ENCODE results near the gene MS4A3.

The MS4A3 gene

DNA sequence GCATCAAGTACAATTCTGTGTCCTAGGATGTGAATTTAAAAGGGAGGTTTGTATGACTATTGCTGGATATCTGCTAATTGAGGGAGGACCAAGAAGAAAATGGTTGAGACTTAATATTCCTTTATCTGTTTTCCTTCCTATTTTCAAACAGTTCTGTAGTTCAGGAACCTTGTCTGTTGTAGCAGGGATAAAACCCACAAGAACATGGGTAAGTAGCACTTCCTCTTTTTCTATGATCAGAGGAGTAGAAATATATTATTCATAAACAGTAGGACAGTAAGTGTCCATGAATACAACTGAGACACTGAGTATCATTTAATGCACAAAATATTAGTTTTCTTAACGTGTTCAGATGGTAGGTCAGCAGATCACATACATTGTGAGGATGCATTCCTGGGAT, 7.6 kb downstream of the MS4A3 start:
- Histone ChIP-seq H3K4me1 (ENCODE audit: control insufficient read depth, insufficient read depth, low read length) (no peaks in the 10 kb centered on the region), H3K9me3 (ENCODE audit: control insufficient read depth, insufficient read depth, low read depth, low read length) (no peaks in the 10 kb centered on the region), H3K4me3 (ENCODE audit: low read depth, low read length) (no peak overlapping the region), H3K27ac (ENCODE audit: extremely low read depth, low read depth, low read length) (no peak overlapping the region), H3K36me3 (ENCODE audit: control insufficient read depth in 2 of 2, insufficient read depth in 1 of 2, low read length in 2 of 2) (no peaks in the 10 kb centered on the region)
- no peak for TF ChIP-seq MEIS1 (CRISPR knock-in tag; IDR thresholded peaks at IDR 0.05; ENCODE audit: borderline replicate concordance)
- no peak for TF ChIP-seq ZNF558 (tag by site-specific recombination; IDR thresholded peaks at IDR 0.05)
- no peak for TF ChIP-seq ZNF600 (tag by site-specific recombination; IDR thresholded peaks at IDR 0.05)
- TF ChIP-seq ZNF701 (tag by site-specific recombination; IDR thresholded peaks at IDR 0.05) = no peak
- TF ChIP-seq ZNF155 (tag by site-specific recombination; IDR thresholded peaks at IDR 0.05) = no peak
- no peak for TF ChIP-seq ZNF626 (tag by site-specific recombination; IDR thresholded peaks at IDR 0.05)
- ChIA-PET POLR2A (no interaction called here), CTCF (no interaction called here)

DNA sequence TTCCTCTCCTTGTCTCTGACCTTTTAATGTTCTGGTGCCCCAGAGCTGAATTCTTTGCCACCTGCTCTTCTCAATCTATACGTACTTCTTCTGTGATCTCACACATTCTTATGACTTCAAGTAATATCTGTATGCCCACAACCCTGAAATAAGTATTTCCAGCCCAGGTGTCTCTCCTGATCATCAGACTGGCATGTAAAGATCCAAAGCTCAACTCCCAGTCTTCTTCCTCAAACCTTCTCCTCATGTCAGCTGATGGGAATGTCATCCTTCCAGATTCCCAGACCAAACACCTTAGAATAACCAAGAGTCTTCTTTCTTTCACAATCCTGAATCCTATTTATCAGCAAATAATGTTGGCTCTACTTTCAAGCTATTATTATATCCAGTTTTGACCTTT, 9.3 kb downstream of the MS4A3 start:
- TF ChIP-seq ZNF792 (tag by site-specific recombination; IDR thresholded peaks at IDR 0.05) = no peak
- no peak for TF ChIP-seq ZNF600 (tag by site-specific recombination; IDR thresholded peaks at IDR 0.05)
- TF ChIP-seq, protein P1, sequence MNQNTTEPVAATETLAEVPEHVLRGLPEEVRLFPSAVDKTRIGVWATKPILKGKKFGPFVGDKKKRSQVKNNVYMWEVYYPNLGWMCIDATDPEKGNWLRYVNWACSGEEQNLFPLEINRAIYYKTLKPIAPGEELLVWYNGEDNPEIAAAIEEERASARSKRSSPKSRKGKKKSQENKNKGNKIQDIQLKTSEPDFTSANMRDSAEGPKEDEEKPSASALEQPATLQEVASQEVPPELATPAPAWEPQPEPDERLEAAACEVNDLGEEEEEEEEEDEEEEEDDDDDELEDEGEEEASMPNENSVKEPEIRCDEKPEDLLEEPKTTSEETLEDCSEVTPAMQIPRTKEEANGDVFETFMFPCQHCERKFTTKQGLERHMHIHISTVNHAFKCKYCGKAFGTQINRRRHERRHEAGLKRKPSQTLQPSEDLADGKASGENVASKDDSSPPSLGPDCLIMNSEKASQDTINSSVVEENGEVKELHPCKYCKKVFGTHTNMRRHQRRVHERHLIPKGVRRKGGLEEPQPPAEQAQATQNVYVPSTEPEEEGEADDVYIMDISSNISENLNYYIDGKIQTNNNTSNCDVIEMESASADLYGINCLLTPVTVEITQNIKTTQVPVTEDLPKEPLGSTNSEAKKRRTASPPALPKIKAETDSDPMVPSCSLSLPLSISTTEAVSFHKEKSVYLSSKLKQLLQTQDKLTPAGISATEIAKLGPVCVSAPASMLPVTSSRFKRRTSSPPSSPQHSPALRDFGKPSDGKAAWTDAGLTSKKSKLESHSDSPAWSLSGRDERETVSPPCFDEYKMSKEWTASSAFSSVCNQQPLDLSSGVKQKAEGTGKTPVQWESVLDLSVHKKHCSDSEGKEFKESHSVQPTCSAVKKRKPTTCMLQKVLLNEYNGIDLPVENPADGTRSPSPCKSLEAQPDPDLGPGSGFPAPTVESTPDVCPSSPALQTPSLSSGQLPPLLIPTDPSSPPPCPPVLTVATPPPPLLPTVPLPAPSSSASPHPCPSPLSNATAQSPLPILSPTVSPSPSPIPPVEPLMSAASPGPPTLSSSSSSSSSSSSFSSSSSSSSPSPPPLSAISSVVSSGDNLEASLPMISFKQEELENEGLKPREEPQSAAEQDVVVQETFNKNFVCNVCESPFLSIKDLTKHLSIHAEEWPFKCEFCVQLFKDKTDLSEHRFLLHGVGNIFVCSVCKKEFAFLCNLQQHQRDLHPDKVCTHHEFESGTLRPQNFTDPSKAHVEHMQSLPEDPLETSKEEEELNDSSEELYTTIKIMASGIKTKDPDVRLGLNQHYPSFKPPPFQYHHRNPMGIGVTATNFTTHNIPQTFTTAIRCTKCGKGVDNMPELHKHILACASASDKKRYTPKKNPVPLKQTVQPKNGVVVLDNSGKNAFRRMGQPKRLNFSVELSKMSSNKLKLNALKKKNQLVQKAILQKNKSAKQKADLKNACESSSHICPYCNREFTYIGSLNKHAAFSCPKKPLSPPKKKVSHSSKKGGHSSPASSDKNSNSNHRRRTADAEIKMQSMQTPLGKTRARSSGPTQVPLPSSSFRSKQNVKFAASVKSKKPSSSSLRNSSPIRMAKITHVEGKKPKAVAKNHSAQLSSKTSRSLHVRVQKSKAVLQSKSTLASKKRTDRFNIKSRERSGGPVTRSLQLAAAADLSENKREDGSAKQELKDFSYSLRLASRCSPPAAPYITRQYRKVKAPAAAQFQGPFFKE (tag by site-specific recombination; IDR thresholded peaks at IDR 0.05; ENCODE audit: borderline replicate concordance) = no peak
- TF ChIP-seq, protein P2, sequence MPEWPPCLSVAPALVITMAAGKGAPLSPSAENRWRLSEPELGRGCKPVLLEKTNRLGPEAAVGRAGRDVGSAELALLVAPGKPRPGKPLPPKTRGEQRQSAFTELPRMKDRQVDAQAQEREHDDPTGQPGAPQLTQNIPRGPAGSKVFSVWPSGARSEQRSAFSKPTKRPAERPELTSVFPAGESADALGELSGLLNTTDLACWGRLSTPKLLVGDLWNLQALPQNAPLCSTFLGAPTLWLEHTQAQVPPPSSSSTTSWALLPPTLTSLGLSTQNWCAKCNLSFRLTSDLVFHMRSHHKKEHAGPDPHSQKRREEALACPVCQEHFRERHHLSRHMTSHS (tag by site-specific recombination; IDR thresholded peaks at IDR 0.05) = no peak
- no peak for TF ChIP-seq IKZF3 (tag by site-specific recombination; IDR thresholded peaks at IDR 0.05)
- no peak for TF ChIP-seq ZNF596 (tag by site-specific recombination; IDR thresholded peaks at IDR 0.05)
- no peak for TF ChIP-seq ZBTB7A (tag by site-specific recombination; IDR thresholded peaks at IDR 0.05; ENCODE audit: low read depth)
- no peak for TF ChIP-seq ZNF530 (tag by site-specific recombination; IDR thresholded peaks at IDR 0.05; ENCODE audit: low read depth)
- TF ChIP-seq RBAK (tag by site-specific recombination; IDR thresholded peaks at IDR 0.05) = no peak
- no peak for TF ChIP-seq KLF9 (tag by site-specific recombination; IDR thresholded peaks at IDR 0.05; ENCODE audit: low read depth)
- Histone ChIP-seq H3K9me3 (ENCODE audit: control insufficient read depth, insufficient read depth, low read depth, low read length) (no peaks in the 10 kb centered on the region), H3K27ac (ENCODE audit: extremely low read depth, low read depth, low read length) (no peak overlapping the region), H3K36me3 (ENCODE audit: control insufficient read depth in 2 of 2, insufficient read depth in 1 of 2, low read length in 2 of 2) (no peaks in the 10 kb centered on the region), H3K4me3 (ENCODE audit: low read depth, low read length) (no peak overlapping the region), H3K4me1 (ENCODE audit: control insufficient read depth, insufficient read depth, low read length) (no peaks in the 10 kb centered on the region)
- CTCF ChIA-PET = interaction anchor here (0.6 to 1.2 kb wide), 2 partner anchors 128 to 199 kb away, joined by 3 read pairs; no protein-coding TSS in a partner anchor
- POLR2A ChIA-PET = no interaction called here

DNA sequence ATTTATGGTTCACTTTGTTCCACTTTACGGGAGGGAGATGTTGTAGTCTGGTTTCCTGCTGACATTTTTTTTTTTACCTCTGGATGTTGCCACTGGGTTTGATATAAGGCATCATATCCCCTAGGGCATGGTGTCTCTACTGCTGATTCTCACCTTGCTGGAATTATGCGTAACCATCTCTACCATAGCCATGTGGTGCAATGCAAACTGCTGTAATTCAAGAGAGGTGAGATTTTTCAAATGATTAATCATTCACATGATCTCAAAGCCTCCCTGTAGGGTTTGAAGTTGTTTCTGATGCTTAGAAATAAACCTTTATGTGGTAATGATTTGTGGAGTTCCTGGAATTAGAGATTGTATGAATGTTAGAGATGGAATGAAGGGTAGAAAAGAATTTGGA, 13.0 kb downstream of the MS4A3 start:
- Histone ChIP-seq H3K4me1 (ENCODE audit: control insufficient read depth, insufficient read depth, low read length) (no peaks in the 10 kb centered on the region), H3K9me3 (ENCODE audit: control insufficient read depth, insufficient read depth, low read depth, low read length) (no peaks in the 10 kb centered on the region), H3K36me3 (ENCODE audit: control insufficient read depth in 2 of 2, insufficient read depth in 1 of 2, low read length in 2 of 2) (no peaks in the 10 kb centered on the region), H3K4me3 (ENCODE audit: low read depth, low read length) (no peak overlapping the region), H3K27ac (ENCODE audit: extremely low read depth, low read depth, low read length) (no peak overlapping the region)
- ChIA-PET POLR2A (no interaction called here), CTCF (interaction anchor here (0.6 kb wide), 1 partner anchor 267 kb away, joined by 5 read pairs; no protein-coding TSS in a partner anchor)
- no peak for TF ChIP-seq ZFP3 (tag by site-specific recombination; IDR thresholded peaks at IDR 0.05; ENCODE audit: low read depth)
- TF ChIP-seq, protein P3, sequence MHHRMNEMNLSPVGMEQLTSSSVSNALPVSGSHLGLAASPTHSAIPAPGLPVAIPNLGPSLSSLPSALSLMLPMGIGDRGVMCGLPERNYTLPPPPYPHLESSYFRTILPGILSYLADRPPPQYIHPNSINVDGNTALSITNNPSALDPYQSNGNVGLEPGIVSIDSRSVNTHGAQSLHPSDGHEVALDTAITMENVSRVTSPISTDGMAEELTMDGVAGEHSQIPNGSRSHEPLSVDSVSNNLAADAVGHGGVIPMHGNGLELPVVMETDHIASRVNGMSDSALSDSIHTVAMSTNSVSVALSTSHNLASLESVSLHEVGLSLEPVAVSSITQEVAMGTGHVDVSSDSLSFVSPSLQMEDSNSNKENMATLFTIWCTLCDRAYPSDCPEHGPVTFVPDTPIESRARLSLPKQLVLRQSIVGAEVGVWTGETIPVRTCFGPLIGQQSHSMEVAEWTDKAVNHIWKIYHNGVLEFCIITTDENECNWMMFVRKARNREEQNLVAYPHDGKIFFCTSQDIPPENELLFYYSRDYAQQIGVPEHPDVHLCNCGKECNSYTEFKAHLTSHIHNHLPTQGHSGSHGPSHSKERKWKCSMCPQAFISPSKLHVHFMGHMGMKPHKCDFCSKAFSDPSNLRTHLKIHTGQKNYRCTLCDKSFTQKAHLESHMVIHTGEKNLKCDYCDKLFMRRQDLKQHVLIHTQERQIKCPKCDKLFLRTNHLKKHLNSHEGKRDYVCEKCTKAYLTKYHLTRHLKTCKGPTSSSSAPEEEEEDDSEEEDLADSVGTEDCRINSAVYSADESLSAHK (tag by site-specific recombination; IDR thresholded peaks at IDR 0.05) = no peak
- TF ChIP-seq, protein P4, sequence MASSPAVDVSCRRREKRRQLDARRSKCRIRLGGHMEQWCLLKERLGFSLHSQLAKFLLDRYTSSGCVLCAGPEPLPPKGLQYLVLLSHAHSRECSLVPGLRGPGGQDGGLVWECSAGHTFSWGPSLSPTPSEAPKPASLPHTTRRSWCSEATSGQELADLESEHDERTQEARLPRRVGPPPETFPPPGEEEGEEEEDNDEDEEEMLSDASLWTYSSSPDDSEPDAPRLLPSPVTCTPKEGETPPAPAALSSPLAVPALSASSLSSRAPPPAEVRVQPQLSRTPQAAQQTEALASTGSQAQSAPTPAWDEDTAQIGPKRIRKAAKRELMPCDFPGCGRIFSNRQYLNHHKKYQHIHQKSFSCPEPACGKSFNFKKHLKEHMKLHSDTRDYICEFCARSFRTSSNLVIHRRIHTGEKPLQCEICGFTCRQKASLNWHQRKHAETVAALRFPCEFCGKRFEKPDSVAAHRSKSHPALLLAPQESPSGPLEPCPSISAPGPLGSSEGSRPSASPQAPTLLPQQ (tag by site-specific recombination; IDR thresholded peaks at IDR 0.05) = no peak
- TF ChIP-seq PRDM1 (tag by site-specific recombination; IDR thresholded peaks at IDR 0.05) = no peak
- TF ChIP-seq, protein P5, sequence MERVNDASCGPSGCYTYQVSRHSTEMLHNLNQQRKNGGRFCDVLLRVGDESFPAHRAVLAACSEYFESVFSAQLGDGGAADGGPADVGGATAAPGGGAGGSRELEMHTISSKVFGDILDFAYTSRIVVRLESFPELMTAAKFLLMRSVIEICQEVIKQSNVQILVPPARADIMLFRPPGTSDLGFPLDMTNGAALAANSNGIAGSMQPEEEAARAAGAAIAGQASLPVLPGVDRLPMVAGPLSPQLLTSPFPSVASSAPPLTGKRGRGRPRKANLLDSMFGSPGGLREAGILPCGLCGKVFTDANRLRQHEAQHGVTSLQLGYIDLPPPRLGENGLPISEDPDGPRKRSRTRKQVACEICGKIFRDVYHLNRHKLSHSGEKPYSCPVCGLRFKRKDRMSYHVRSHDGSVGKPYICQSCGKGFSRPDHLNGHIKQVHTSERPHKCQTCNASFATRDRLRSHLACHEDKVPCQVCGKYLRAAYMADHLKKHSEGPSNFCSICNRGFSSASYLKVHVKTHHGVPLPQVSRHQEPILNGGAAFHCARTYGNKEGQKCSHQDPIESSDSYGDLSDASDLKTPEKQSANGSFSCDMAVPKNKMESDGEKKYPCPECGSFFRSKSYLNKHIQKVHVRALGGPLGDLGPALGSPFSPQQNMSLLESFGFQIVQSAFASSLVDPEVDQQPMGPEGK (tag by site-specific recombination; IDR thresholded peaks at IDR 0.05) = no peak
